Panc1 (cell line): ENCODE results near the gene NEU1.

ENCODE experiments used
- TCF7L2 ChIP-seq: IDR thresholded peaks from 2 replicates; pipeline ENCODE4 v1.6.1; 2011; ENCODE audit warnings: mild to moderate bottlenecking, low read depth, low read length, inconsistent platforms
- TF ChIP-seq, protein P1 (sequence below): fragments of 450-650 bp; IDR thresholded peaks from 2 replicates; pipeline ENCODE4 v1.5.1; 2017; ENCODE audit warnings: mild to moderate bottlenecking
- TF ChIP-seq, protein P2 (sequence below), 2 experiments: IDR thresholded peaks; 2 replicates each; pipeline ENCODE4 v1.6.1; 2011 to 2012; ENCODE audit warnings: low read depth in 2 of 2, control low read depth in 1 of 2, low read length in 1 of 2, mild to moderate bottlenecking in 1 of 2, moderate library complexity in 1 of 2; ENCODE audit not compliant: insufficient read depth in 1 of 2

DNA sequence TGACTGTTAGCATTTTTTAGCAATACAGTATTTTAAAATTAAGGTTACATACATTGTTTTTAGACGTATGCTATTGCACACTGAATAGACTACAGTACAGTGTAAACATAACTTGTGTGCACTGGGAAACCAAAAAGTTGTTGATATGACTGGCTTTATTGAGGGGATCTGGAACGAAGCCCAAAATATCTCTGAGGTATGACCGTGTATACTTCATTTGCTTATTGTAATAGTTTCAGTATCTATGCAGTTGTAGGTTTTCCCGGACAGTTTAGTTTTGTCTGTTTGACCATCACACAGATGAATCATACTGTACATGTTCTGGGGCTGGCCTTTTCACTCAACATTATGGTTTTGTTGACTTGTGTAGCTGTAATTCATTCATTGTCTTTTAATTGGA lies 46.2 kb upstream of the NEU1 start:
- TF ChIP-seq, protein P1, sequence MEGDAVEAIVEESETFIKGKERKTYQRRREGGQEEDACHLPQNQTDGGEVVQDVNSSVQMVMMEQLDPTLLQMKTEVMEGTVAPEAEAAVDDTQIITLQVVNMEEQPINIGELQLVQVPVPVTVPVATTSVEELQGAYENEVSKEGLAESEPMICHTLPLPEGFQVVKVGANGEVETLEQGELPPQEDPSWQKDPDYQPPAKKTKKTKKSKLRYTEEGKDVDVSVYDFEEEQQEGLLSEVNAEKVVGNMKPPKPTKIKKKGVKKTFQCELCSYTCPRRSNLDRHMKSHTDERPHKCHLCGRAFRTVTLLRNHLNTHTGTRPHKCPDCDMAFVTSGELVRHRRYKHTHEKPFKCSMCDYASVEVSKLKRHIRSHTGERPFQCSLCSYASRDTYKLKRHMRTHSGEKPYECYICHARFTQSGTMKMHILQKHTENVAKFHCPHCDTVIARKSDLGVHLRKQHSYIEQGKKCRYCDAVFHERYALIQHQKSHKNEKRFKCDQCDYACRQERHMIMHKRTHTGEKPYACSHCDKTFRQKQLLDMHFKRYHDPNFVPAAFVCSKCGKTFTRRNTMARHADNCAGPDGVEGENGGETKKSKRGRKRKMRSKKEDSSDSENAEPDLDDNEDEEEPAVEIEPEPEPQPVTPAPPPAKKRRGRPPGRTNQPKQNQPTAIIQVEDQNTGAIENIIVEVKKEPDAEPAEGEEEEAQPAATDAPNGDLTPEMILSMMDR: no peak
- no peak for TF ChIP-seq TCF7L2
- TF ChIP-seq, protein P2, sequence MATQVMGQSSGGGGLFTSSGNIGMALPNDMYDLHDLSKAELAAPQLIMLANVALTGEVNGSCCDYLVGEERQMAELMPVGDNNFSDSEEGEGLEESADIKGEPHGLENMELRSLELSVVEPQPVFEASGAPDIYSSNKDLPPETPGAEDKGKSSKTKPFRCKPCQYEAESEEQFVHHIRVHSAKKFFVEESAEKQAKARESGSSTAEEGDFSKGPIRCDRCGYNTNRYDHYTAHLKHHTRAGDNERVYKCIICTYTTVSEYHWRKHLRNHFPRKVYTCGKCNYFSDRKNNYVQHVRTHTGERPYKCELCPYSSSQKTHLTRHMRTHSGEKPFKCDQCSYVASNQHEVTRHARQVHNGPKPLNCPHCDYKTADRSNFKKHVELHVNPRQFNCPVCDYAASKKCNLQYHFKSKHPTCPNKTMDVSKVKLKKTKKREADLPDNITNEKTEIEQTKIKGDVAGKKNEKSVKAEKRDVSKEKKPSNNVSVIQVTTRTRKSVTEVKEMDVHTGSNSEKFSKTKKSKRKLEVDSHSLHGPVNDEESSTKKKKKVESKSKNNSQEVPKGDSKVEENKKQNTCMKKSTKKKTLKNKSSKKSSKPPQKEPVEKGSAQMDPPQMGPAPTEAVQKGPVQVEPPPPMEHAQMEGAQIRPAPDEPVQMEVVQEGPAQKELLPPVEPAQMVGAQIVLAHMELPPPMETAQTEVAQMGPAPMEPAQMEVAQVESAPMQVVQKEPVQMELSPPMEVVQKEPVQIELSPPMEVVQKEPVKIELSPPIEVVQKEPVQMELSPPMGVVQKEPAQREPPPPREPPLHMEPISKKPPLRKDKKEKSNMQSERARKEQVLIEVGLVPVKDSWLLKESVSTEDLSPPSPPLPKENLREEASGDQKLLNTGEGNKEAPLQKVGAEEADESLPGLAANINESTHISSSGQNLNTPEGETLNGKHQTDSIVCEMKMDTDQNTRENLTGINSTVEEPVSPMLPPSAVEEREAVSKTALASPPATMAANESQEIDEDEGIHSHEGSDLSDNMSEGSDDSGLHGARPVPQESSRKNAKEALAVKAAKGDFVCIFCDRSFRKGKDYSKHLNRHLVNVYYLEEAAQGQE (IDR thresholded peaks at IDR 0.05; ENCODE audit: insufficient read depth in 1 of 2, low read depth in 2 of 2, low read length in 1 of 2): no peak
